ENCODE data around the gene EHD1.

Gene EHD1

GRCh38 chr11:64921384-64921783, 43.0 kb upstream of the EHD1 start:
- TF ChIP-seq CTCF (IDR thresholded peaks at IDR 0.05): no peak
- TF ChIP-seq ZFX (IDR thresholded peaks at IDR 0.05; ENCODE audit: borderline replicate concordance): no peak
- no peak overlapping the region for H3K27ac ChIP-seq

DNA sequence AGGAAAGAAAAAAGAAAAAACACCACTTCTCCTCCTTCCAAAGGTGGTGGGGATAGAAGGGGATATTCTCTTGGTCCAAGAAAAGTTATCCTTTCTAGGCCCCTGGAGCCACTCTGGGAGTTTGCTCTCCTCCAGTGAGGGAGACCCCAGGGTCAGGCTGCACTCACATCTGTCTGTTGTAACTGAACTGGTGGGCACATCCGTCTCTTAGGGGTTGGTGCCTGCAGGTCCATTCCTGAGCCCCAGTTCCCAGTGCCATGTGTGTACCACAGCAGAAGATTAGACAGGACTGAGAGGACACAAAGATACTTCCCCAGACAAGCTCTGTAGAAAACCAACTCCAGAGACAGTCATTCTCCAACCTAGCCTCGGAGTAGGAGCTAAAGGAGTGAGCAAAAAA, 41.7 kb upstream of the EHD1 start:
- TF ChIP-seq ZFX (IDR thresholded peaks at IDR 0.05; ENCODE audit: borderline replicate concordance) (no peak), CTCF (IDR thresholded peaks at IDR 0.05) (no peak)
- no peak overlapping the region for H3K27ac ChIP-seq

- no peak overlapping the region for H3K27ac ChIP-seq
Observed at GRCh38 chr11:64919627-64920026, 41.2 kb upstream of the EHD1 start.

DNA sequence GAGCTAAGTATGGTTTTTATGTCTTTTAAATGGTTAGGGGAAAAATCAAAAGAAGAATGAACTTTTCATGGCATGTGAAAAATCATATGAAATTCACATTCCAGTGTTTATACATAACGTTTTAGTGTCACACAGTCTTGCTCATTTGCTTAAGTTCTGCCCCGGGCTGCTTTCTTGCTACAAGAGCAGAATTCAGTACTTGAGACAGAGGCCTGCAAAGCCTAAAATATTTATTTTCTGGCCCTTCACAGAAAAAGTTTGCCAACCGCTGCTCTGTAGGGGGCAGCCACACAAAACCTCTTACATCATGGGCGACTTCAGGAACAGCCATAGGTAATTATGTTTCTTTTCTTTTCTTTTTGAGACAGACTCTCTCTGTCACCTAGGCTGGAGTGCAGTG, 39.6 kb upstream of the EHD1 start:
- H3K27ac ChIP-seq: peak overlapping the region; percentile 65
- TF ChIP-seq ZFX (IDR thresholded peaks at IDR 0.05; ENCODE audit: borderline replicate concordance) (no peak), CTCF (IDR thresholded peaks at IDR 0.05) (peak; percentile 29)

More at GRCh38 chr11:64919627-64920026, 41.2 kb upstream of the EHD1 start:
- TF ChIP-seq ZFX (IDR thresholded peaks at IDR 0.05; ENCODE audit: borderline replicate concordance) (no peak), CTCF (IDR thresholded peaks at IDR 0.05) (no peak)

GRCh38 chr11:64917663-64917995, 39.2 kb upstream of the EHD1 start:
- H3K27ac ChIP-seq: peak overlapping the region; percentile 65
- TF ChIP-seq ZFX (IDR thresholded peaks at IDR 0.05; ENCODE audit: borderline replicate concordance): no peak
- no peak for TF ChIP-seq CTCF (IDR thresholded peaks at IDR 0.05)

DNA sequence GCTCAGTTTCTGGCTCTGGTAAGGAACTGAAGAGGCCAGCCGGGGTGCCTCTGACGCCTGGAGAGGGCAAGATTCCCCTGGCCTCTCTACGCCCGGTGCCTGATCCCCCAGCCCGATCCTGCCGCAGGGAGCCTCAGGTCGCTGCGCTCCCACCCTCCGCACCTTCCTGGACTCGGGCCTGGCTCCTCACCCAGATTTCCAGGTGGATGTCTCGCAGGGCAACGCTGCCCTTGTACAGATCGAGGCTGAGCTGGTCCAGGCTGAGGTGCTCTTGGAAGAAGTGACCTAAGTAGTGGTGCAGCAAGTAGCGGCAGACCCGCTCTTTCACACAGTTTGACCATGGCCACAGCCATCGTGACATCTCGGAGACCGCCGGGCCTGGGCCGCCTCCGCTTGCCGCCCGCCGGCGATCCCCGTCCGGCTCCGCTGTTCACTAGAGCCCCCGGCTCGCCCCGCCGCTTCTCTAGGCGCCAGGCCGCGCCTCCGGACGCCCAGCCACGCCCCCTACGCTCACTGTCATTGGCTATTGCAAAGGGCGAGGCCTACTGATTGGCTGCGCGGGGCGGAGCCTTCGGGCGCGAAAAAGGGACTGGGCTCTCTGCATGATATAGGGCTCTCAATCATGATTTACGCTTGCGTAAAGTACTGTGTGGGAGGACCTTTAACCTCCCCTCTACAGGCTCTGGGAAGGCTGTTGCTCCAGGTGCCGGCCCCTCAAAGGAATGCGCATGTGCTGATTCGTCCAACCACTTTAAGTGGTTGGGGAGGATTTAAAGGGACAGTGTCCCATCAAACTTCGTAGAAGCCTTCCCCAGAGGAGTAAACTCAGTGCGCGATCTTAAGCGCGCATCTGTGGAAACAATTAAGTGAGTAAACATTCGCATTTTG, 38.6 kb upstream of the EHD1 start, which contains the start of gene ATG2A:
TSS of gene ATG2A (minus strand) at position 435 of the 888 bp plus-strand sequence. CDS start at position 361, 74 bp downstream.
- TF ChIP-seq ZFX (IDR thresholded peaks at IDR 0.05; ENCODE audit: borderline replicate concordance): no peak
- peak within 1 kb of the TSS; percentile 65 for H3K27ac ChIP-seq

DNA sequence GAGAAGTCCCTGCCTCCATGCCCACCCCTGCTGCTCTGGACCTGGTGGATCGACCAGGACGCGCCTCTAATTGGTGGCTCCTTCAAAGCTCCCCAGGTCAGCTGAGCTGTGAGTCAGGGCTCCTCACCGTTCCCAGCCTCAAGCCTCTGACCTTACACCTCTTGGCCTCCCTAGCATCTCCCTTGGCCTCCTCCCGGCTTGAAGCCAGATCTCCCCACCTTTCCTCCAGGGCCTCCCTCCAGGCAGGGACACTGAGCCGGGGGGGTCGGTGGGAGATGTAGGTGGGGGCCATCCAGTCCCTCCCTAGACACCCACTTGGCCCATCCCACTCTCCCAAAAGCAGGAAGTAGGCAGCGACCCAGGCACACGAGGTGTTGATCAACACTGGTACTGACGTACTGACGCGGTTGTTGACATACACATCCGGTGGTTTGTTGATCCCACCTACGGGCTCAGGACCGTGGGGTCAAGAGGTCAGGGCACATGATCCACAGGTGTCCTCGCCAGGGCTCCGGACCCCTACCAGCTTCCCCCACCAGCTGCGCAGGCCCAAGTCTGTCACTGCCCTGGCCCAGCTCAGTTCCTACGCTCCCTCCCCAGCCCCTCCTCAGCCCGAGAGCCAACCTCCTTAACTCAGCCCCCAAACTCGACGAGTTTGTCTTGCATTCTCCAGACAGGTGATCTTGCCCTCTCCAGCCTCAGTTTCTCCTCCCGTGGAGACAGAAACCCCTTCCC, 37.8 kb upstream of the EHD1 start:
- peak overlapping the region; percentile 65 for H3K27ac ChIP-seq
- TF ChIP-seq CTCF (IDR thresholded peaks at IDR 0.05): no peak
- TF ChIP-seq ZFX (IDR thresholded peaks at IDR 0.05; ENCODE audit: borderline replicate concordance): no peak

Data from 22Rv1 (cell line).